ENCODE results near the gene GTPBP3. TPM values are rescaled to one million over a fixed set of nuclear protein-coding genes. Genes with fewer than 3 reads are reported as not detected.

GTPBP3 gene
- total and polyA plus RNA-seq, 9 of the 15 experiments (the other 6 are each of a cell fraction or from before 2014, with no cell fraction given): 4.9 to 124 (median 22.6) TPM

DNA sequence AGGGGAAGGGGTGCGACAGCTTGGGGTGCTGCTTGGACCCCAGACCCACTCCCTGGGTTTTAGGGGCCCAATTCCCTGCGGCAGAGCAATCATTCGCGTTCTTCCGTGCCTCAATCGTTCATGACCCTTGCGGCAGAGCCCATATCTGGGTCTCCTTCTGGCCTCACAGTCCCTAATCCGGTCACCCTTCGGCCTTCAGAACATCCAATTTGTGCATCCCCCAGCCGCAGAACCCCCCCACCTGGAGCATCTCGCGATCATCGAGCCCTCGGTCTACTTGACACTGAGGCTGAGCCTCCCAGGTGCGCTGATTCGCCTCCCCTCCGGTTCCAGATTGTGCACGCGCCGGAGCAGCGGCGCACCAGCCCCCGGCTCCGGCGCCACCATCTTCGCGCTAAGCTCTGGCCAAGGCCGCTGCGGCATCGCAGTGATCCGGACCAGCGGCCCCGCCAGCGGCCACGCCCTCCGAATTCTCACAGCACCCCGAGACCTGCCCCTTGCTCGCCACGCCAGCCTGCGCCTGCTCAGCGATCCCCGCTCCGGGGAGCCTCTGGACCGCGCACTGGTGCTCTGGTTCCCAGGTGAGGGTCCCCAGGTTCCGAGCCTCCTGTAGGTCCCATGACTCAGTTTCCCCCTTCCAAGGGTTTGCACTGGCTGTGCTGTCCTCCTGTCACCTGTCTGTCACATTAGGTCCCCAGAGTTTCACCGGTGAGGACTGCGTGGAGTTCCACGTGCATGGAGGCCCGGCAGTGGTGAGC lies 501 bp downstream of the GTPBP3 start (continued):
- TF ChIP-seq, protein P1, sequence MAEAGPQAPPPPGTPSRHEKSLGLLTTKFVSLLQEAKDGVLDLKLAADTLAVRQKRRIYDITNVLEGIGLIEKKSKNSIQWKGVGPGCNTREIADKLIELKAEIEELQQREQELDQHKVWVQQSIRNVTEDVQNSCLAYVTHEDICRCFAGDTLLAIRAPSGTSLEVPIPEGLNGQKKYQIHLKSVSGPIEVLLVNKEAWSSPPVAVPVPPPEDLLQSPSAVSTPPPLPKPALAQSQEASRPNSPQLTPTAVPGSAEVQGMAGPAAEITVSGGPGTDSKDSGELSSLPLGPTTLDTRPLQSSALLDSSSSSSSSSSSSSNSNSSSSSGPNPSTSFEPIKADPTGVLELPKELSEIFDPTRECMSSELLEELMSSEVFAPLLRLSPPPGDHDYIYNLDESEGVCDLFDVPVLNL (CRISPR knock-in tag; IDR thresholded peaks at IDR 0.05; ENCODE audit: low read depth): no peak
- no peak for TF ChIP-seq MAFK (IDR thresholded peaks at IDR 0.05; ENCODE audit: low read length)
- peak; percentile 15 for TF ChIP-seq ARHGAP35 (IDR thresholded peaks at IDR 0.05; ENCODE audit: partially characterized antibody)
- TF ChIP-seq ZNF3 (CRISPR knock-in tag; IDR thresholded peaks at IDR 0.05): no peak
- TF ChIP-seq, protein P2, sequence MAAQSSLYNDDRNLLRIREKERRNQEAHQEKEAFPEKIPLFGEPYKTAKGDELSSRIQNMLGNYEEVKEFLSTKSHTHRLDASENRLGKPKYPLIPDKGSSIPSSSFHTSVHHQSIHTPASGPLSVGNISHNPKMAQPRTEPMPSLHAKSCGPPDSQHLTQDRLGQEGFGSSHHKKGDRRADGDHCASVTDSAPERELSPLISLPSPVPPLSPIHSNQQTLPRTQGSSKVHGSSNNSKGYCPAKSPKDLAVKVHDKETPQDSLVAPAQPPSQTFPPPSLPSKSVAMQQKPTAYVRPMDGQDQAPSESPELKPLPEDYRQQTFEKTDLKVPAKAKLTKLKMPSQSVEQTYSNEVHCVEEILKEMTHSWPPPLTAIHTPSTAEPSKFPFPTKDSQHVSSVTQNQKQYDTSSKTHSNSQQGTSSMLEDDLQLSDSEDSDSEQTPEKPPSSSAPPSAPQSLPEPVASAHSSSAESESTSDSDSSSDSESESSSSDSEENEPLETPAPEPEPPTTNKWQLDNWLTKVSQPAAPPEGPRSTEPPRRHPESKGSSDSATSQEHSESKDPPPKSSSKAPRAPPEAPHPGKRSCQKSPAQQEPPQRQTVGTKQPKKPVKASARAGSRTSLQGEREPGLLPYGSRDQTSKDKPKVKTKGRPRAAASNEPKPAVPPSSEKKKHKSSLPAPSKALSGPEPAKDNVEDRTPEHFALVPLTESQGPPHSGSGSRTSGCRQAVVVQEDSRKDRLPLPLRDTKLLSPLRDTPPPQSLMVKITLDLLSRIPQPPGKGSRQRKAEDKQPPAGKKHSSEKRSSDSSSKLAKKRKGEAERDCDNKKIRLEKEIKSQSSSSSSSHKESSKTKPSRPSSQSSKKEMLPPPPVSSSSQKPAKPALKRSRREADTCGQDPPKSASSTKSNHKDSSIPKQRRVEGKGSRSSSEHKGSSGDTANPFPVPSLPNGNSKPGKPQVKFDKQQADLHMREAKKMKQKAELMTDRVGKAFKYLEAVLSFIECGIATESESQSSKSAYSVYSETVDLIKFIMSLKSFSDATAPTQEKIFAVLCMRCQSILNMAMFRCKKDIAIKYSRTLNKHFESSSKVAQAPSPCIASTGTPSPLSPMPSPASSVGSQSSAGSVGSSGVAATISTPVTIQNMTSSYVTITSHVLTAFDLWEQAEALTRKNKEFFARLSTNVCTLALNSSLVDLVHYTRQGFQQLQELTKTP (IDR thresholded peaks at IDR 0.05; ENCODE audit: low read depth in 1 of 2, partially characterized antibody in 2 of 2): no peak
- TF ChIP-seq NEUROD1 (IDR thresholded peaks at IDR 0.05; ENCODE audit: borderline replicate concordance, low read depth, low read length, partially characterized antibody): no peak
- TF ChIP-seq ZNF12 (CRISPR knock-in tag; IDR thresholded peaks at IDR 0.05): no peak
- no peak for TF ChIP-seq POLR2AphosphoS2 (IDR thresholded peaks at IDR 0.05; ENCODE audit: low read length)
- TF ChIP-seq ZNF23 (CRISPR knock-in tag; IDR thresholded peaks at IDR 0.05): no peak
- TF ChIP-seq, protein P3, sequence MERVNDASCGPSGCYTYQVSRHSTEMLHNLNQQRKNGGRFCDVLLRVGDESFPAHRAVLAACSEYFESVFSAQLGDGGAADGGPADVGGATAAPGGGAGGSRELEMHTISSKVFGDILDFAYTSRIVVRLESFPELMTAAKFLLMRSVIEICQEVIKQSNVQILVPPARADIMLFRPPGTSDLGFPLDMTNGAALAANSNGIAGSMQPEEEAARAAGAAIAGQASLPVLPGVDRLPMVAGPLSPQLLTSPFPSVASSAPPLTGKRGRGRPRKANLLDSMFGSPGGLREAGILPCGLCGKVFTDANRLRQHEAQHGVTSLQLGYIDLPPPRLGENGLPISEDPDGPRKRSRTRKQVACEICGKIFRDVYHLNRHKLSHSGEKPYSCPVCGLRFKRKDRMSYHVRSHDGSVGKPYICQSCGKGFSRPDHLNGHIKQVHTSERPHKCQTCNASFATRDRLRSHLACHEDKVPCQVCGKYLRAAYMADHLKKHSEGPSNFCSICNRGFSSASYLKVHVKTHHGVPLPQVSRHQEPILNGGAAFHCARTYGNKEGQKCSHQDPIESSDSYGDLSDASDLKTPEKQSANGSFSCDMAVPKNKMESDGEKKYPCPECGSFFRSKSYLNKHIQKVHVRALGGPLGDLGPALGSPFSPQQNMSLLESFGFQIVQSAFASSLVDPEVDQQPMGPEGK (CRISPR knock-in tag; IDR thresholded peaks at IDR 0.05; ENCODE audit: borderline replicate concordance): no peak
- TF ChIP-seq, protein P4, sequence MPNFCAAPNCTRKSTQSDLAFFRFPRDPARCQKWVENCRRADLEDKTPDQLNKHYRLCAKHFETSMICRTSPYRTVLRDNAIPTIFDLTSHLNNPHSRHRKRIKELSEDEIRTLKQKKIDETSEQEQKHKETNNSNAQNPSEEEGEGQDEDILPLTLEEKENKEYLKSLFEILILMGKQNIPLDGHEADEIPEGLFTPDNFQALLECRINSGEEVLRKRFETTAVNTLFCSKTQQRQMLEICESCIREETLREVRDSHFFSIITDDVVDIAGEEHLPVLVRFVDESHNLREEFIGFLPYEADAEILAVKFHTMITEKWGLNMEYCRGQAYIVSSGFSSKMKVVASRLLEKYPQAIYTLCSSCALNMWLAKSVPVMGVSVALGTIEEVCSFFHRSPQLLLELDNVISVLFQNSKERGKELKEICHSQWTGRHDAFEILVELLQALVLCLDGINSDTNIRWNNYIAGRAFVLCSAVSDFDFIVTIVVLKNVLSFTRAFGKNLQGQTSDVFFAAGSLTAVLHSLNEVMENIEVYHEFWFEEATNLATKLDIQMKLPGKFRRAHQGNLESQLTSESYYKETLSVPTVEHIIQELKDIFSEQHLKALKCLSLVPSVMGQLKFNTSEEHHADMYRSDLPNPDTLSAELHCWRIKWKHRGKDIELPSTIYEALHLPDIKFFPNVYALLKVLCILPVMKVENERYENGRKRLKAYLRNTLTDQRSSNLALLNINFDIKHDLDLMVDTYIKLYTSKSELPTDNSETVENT (CRISPR knock-in tag; IDR thresholded peaks at IDR 0.05): peak; percentile 71
- TF ChIP-seq HNRNPL (IDR thresholded peaks at IDR 0.05; ENCODE audit: low read depth, low read length): no peak
- TF ChIP-seq, protein P5, sequence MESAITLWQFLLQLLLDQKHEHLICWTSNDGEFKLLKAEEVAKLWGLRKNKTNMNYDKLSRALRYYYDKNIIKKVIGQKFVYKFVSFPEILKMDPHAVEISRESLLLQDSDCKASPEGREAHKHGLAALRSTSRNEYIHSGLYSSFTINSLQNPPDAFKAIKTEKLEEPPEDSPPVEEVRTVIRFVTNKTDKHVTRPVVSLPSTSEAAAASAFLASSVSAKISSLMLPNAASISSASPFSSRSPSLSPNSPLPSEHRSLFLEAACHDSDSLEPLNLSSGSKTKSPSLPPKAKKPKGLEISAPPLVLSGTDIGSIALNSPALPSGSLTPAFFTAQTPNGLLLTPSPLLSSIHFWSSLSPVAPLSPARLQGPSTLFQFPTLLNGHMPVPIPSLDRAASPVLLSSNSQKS (CRISPR knock-in tag; IDR thresholded peaks at IDR 0.05): no peak
- no peak; the same call in 1 of the 2 replicates for TF ChIP-seq ZNF197 (CRISPR knock-in tag; IDR thresholded peaks at IDR 0.05; ENCODE audit: low read depth)
- no peak for TF ChIP-seq ZFP36 (IDR thresholded peaks at IDR 0.05; ENCODE audit: low read depth, low read length, partially characterized antibody)
- no peak for TF ChIP-seq YBX1 (IDR thresholded peaks at IDR 0.05)
- TF ChIP-seq NCOA6 (IDR thresholded peaks at IDR 0.05): no peak
